GM19455 (cell line): Measurements from ENCODE around the gene TEKT1.

Experiments
- ATAC-seq: cut with Tn5 transposase; IDR thresholded peaks from one replicate; pipeline ENCODE4 v1.9.1; 2021; ENCODE audit not compliant: unreplicated experiment

The TEKT1 gene

DNA sequence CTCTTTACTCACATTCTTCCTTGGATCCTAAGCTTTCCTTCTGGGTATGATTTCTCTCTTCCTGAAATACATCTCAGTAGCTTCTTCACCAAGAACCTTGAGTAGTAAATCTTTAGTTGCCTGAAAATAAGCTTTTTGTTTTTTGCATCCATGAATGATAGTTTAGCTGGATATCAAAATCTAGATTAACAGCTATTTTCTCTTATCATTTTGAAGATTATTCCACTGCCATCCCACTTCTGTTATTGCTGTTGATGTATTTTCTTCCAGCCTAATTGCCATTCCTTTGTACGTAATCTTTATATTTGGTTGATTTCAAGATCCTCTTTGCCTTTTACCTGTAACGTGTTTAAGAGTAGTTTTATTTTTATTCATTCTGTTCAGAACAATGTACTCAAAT, 63.1 kb downstream of the TEKT1 start:
- ATAC-seq, result no peak

DNA sequence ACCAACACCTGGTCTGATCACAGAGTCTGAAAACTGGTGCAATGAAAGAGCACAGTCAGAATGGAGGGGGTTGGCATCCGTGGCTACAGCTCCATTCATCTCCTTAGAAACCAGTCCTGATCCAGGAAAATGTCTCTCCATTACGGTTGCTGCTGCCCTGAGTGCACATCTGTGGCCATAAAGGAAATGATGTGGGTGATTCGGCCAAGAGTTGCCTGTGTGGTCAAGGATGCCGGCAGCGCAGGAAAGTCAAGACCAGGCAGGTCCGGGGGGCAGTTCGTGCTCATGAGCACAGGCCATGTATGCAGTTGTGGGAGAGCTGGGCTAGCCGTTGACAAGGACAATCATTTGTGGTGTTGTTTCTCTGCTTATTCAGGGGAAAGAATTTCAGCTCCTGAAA, 69.8 kb downstream of the TEKT1 start:
- no peak for ATAC-seq

DNA sequence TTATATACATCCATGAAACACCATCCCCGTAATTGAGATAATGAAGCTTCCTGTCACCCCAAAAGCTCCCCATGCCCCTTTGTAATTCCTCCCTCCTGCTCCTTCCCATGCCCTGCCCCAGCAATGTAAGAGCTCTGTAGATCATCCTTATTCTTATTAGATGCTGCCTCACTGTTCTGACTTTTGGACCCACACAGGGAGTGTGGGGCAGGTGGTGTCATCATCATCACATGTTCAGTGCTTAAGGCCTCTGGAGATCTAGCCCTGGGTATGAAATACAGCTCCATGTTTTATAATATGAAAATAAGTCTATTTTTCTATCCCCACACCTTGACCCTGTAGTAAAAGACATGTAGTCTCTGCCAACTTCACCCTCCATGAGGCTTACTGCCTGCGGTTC, 73.8 kb downstream of the TEKT1 start:
- ATAC-seq, result no peak

DNA sequence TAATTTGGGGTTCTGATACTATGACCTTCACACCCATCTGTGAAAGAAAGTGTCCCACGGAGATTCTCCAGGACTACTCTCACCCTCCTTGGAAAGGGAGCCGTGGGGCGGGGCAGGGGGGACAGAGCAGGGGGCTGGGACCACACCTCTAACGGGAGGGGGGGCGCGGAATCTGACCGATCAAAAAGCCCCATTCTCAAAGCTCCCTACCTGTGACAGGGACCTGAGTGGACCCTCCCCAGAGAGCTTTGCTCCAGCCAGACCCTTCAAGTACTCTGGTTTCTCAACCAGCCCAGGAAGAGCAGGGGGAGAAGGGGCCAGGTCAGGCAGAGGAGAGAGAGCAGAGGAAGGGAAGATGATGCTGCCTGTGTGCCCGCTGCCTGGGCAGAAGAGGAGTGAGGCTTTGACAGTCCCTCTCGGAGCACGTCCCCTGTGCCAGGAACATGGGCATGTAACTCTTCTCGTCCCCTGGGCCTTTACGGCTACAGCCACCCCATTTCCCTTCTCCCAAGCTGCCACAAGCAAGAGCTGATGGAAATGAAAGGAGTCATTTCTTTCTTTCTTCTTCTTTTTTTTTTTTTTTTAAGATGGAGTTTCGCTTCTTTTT, 75.0 kb downstream of the TEKT1 start:
- ATAC-seq, result no peak

DNA sequence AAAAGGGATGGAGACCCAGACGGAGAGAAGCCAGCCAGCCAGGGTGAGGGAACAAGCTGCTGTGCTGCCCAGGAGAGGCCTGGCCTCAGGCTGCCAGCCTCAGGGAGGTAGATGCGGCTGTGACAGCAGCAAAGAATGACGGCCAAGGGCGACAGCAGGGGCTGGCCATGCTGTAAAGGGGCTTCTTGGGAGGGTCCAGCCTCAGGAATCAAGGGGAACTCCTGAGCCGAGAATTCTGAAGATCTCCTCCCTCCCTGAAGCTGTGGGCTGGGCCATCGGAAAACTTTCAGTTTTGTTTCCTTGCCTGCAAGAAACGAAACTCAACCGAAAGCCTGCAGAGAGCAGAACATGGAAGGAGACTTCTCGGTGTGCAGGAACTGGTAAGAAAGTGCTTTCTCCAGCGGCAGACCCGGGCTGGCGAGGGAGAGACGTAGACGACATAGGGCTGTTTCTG, 75.8 kb downstream of the TEKT1 start, which contains the start of gene XAF1:
TSS of gene XAF1 (plus strand) at position 316 of the 454 bp plus-strand sequence. CDS start at position 349, 33 bp downstream.
- ATAC-seq, result no peak

DNA sequence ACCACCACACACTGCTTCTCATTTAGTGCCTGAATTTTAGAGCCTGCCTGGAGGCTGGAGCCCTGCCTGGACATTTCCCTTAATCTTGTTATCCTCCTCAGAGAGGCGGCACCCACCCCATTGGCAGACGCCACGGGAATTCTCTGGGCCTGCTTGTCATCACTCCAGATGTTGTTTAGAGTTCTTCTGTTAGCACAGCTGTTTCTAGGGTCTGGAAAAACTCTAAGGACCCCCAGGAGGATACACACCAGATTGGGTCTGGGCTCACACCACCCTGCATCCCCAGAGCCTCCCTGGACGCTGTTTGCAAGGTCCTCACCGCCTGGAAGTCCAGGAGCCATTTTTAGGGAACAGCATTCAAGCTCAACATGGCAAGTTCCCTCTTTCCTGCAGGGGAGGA, 76.2 kb downstream of the TEKT1 start:
- no peak for ATAC-seq

DNA sequence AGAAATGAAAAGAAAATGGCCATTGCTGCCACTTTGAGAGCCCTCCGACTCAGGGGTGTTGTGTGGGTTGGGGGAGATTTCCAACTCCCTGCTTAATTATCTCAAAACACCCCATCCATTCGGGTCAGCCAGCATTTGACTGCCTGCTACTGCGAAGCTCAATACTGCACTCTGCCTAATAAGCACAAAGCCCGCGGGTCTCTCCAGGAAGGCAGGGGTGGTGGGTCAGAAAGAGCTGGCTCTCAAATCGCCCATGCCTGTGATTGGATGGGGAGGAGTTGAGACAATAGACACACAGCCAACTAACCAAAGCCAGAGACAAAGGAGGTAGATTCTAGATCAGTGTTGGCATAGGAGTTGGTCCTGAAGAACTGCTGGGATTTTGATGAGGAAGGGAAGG, 78.0 kb downstream of the TEKT1 start:
- no peak for ATAC-seq

DNA sequence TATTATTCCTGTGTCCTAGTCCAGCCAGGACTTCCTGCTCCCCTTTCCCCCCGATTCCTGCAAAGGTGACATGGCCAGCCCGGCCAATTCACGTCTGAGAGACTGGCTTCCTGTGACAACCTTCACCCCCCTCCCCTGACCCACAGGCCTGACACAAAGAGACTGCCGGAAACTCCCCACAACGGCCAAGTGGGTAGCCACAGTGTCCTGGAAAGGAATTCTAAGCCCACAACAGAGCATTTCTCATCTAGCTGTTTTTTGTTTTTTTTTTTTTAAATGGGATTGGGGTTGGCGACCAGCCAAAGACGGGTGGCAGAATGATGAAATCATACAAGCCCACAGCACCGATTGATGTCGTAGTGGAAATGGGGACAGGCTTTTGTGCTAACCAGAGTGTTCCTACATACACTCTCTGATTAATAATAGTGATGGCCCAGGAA, 78.5 kb downstream of the TEKT1 start:
- ATAC-seq, result no peak

DNA sequence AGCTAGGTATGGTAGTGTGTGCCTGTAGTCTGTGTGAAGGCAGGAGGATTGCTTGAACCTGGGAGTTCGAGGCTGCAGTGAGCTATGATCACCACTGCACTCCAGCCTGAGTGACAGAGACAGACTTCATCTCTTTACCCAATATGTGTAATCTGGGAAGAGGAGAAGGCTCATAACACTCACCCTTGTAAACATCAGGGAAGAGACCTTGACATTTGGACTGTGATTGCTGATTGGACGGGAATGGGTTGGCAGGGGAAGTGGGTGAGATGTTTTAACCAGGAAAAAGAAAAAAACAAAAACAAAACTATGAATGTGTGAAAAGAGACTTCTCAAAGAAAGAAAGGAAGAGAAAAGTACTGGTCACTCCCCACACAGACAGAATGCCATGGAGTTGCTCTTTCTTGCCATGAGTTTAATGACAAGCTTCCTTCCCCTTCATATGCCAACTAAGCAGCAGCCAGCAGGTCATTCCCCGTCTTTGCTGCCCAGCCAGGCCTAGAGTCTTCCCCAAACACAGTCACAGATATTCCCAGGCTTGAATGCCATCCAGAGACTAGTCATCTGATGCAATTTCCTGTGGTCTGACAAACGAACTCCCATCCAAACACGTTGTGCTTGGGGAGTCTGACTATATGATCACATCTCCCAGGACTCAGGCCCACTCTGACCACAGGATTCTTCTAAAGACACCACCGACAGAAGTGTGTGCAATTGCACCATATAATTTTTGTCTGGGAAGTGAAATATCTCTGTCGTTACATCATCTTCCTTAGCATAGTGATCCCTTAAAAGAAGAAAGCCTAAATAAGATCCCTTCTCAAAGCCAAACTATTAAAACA, 79.2 kb downstream of the TEKT1 start:
- no peak for ATAC-seq

DNA sequence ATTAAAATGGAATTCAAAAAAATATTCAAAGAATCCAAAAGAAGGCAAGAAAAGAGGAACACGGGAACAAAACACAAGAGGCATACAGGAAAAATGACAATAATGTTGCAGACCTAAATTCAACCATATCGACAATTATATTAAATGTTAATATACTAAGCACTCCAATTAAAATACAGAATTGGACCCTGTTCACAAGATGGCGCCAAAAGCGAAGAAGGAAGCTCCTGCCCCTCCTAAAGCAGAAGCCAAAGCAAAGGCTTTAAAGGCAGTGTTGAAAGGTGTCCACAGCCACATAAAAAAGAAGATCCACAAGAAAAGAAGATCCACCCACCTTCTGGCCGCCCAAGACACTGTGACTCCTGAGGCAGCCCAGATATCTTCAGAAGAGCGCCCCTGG, 82.0 kb downstream of the TEKT1 start:
- ATAC-seq, result no peak

DNA sequence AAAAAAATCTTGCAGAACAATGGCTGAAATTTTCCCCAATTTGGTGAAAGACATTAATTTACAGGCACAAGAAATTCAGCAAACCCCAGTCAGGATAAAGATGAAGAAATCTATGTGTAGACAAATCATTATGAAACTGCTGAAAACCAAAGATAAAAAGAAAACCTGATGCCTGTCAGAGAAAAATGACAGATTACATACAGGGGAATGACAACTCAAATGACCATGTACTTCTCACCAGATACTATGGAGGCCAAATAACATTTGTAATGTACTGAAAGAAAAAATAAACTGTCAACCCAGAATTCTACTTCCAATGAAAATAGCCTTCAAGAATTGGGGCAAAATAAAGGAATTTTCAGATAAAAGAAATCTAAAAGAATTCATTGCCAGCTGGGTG, 82.9 kb downstream of the TEKT1 start:
- ATAC-seq, result no peak
